Measurements from ENCODE around the gene NAT14.
"Not testable (repeated sequence)": the region's sequence is repeated elsewhere in the genome, so short reads cannot be mapped to it uniquely, and the experiment has no call there.

The NAT14 gene

DNA sequence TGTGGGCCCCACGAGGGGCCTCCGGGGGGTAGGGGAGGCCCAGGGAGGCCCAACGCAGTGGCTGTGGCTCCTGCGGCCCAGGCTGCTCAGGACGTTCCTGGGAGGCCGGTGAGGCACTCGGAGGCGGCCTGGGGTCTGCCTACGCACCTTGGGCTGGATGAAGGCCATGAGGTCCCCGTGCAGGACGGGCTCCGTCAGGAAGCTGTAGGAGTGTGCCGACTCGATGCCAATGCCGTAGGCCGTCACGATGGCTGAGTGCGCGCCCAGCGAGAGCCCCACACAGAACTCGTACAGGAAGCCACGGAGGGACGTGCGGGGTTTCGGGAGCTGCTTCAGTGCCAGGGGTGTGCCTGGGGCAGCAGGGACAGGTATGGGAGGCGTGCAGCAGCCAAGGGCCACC, 46.0 kb downstream of the NAT14 start:
- FAIRE-seq (no peak), DNase-seq (ENCODE audit: insufficient read length, low spot score) (no peak)

DNA sequence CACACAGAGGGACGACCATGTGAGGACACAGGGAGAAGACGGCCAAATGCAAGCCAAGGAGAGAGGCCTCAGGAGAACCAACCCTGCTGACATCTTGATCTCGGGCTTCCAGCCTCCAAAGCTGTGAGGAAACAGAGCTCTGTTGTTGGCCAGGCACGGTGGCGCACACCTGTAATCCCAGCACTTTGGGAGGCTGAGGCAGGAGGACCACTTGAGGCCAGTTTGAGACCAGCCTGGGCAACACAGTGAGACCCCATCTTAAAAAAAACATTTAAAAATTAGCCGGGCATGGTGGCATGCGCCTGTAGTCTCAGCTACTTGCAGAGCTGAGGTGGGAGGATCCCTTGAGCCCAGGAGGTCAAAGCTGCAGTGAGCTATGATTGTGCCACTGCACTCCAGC, 49.3 kb downstream of the NAT14 start:
- not testable (repeated sequence) for FAIRE-seq

DNA sequence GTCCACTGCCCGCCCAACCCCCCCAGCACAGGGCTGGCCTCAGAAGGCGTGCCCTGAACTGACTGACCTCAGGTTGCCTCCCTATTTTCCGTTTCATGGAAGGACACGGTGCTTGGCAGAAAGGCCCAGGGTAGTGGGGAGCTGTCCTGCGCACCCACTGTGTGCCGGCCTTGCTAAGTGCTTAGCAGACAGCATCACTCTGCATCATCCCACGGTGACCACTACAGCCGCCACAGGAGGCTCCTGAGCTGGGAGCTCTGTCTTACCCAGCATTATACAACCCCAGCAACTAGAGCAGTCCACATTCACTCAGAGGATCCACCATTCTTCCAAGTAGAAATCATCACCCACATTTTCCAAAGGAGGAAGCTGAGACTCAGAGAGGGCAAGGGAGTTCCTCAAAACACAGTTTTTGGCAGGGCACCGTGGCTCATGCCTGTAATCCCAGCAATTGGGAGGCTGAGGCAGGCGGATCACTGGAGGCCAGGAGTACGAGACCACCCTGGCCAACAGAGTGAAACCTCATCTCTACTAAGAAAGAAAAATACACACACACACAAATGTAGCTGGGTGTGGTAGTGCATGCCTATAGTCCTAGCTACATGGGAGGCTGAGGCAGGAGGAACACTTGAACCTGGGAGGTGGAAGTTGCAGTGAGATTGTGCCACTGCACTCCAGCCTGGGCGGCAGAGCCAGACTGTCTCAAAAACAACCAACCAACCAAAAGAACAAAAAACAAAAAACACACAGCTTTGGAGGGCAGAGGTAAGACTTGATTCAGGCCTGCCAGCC, 50.4 kb downstream of the NAT14 start:
- no peak for DNase-seq (ENCODE audit: insufficient read length, low spot score)
- FAIRE-seq: no peak

More for the DNA sequence above, 49.3 kb downstream of the NAT14 start:
- DNase-seq (ENCODE audit: insufficient read length, low spot score): not testable (repeated sequence)

DNA sequence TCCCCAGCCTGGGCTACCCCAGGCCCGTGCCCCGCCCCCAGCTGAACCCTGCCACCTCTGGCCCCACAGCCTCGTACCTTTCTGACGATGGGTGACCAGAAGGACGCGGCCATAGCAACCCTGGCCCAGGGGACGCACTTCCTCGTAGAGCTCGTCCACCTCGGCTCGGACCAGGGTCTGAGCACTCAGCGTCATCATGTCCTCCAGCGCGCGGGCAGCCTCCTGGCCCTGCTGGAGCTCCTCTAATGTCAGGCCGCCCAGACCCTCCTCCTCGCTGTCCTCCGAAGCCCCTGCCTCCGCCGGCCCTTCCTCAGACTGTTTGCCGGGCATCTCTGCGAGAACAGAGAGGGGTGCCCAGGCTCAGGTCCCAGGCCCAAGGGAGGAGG, 51.0 kb downstream of the NAT14 start:
- DNase-seq (ENCODE audit: insufficient read length, low spot score): no peak
- FAIRE-seq: no peak

DNA sequence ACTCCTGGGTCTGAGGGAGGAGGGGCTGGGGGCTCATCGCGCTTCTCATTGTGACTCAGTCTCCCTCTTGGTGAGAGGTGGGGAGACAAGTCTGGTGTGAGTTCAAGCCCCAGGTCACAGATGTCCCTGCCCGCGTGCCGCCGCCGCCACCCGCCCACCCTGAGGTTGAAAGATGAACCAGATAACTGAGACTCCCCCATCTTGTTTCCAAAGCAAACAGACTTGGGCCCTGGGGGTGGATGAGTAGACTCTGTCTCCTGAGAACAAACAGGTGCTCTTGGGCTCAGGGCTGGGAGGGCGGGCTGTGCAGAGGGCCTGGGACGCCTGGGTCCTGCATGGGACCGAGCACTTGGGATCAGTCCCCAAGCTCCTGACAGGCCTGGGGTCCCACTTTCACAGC, 51.4 kb downstream of the NAT14 start:
- no peak for FAIRE-seq

More for the DNA sequence above, 51.4 kb downstream of the NAT14 start:
- no peak for DNase-seq (ENCODE audit: insufficient read length, low spot score)

All from HTR-8/SVneo (cell line).